HEK293 (cell line): Measurements from ENCODE around the gene DNAJC4.

Experiments used
- GFI1B ChIP-seq: fragments of 450-650 bp; formaldehyde crosslinking; IDR thresholded peaks from 2 replicates; pipeline ENCODE4 v1.5.1; 2016; ENCODE audit warnings: missing biosample characterization, missing genetic modification characterization
- GLI4 ChIP-seq: fragments of 450-650 bp; formaldehyde crosslinking; IDR thresholded peaks from 2 replicates; pipeline ENCODE4 v1.5.1; 2016; ENCODE audit warnings: missing biosample characterization, missing genetic modification characterization
- KLF7 ChIP-seq: fragments of 450-650 bp; formaldehyde crosslinking; IDR thresholded peaks from 2 replicates; pipeline ENCODE4 v1.5.1; 2016; ENCODE audit warnings: missing biosample characterization, missing genetic modification characterization, borderline replicate concordance
- KLF9 ChIP-seq: fragments of 450-650 bp; formaldehyde crosslinking; IDR thresholded peaks from 2 replicates; pipeline ENCODE4 v1.5.1; 2016; ENCODE audit warnings: missing biosample characterization, missing genetic modification characterization, low read depth
- MZF1 ChIP-seq: fragments of 450-650 bp; formaldehyde crosslinking; IDR thresholded peaks from 2 replicates; pipeline ENCODE4 v1.5.1; 2017; ENCODE audit warnings: missing biosample characterization, missing genetic modification characterization, borderline replicate concordance
- RBAK ChIP-seq: fragments of 450-650 bp; formaldehyde crosslinking; IDR thresholded peaks from 2 replicates; pipeline ENCODE4 v1.5.1; 2016; ENCODE audit warnings: missing biosample characterization, missing genetic modification characterization
- REPIN1 ChIP-seq: fragments of 450-650 bp; formaldehyde crosslinking; IDR thresholded peaks from 2 replicates; pipeline ENCODE4 v1.5.1; 2017; ENCODE audit warnings: missing biosample characterization, missing genetic modification characterization, low read depth
- SALL2 ChIP-seq: fragments of 450-650 bp; formaldehyde crosslinking; IDR thresholded peaks from 2 replicates; pipeline ENCODE4 v1.5.0; 2017; ENCODE audit warnings: missing biosample characterization, mild to moderate bottlenecking, missing genetic modification characterization, borderline replicate concordance
- SCRT1 ChIP-seq: fragments of 450-650 bp; formaldehyde crosslinking; IDR thresholded peaks from 2 replicates; pipeline ENCODE4 v1.5.1; 2016; ENCODE audit warnings: missing biosample characterization, missing genetic modification characterization, borderline replicate concordance
- SCRT2 ChIP-seq: fragments of 450-650 bp; formaldehyde crosslinking; IDR thresholded peaks from 2 replicates; pipeline ENCODE4 v1.5.1; 2016; ENCODE audit warnings: missing biosample characterization, missing genetic modification characterization
- SP2 ChIP-seq: fragments of 450-650 bp; formaldehyde crosslinking; IDR thresholded peaks from 2 replicates; pipeline ENCODE4 v1.5.1; 2016; ENCODE audit warnings: missing biosample characterization, missing genetic modification characterization
- SP7 ChIP-seq: fragments of 450-650 bp; formaldehyde crosslinking; IDR thresholded peaks from 2 replicates; pipeline ENCODE4 v1.5.1; 2016; ENCODE audit warnings: missing biosample characterization, missing genetic modification characterization
- ZBTB17 ChIP-seq: fragments of 450-650 bp; formaldehyde crosslinking; IDR thresholded peaks from 2 replicates; pipeline ENCODE4 v1.5.1; 2016; ENCODE audit warnings: missing biosample characterization, missing genetic modification characterization
- ZBTB8A ChIP-seq: fragments of 450-650 bp; formaldehyde crosslinking; IDR thresholded peaks from 2 replicates; pipeline ENCODE4 v1.5.1; 2016; ENCODE audit warnings: missing biosample characterization, missing genetic modification characterization
- ZNF10 ChIP-seq: fragments of 450-650 bp; formaldehyde crosslinking; IDR thresholded peaks from 2 replicates; pipeline ENCODE4 v1.5.1; 2017; ENCODE audit warnings: missing biosample characterization, missing genetic modification characterization
- ZNF155 ChIP-seq: fragments of 450-650 bp; formaldehyde crosslinking; IDR thresholded peaks from 2 replicates; pipeline ENCODE4 v1.5.1; 2016; ENCODE audit warnings: missing biosample characterization, missing genetic modification characterization
- ZNF169 ChIP-seq: fragments of 450-650 bp; formaldehyde crosslinking; IDR thresholded peaks from 2 replicates; pipeline ENCODE4 v1.5.1; 2016; ENCODE audit warnings: missing biosample characterization, missing genetic modification characterization
- ZNF416 ChIP-seq: fragments of 450-650 bp; formaldehyde crosslinking; IDR thresholded peaks from 2 replicates; pipeline ENCODE4 v1.5.1; 2016; ENCODE audit warnings: missing biosample characterization, missing genetic modification characterization
- ZNF48 ChIP-seq: fragments of 450-650 bp; formaldehyde crosslinking; IDR thresholded peaks from 2 replicates; pipeline ENCODE4 v1.5.1; 2016; ENCODE audit warnings: missing biosample characterization, missing genetic modification characterization
- ZNF501 ChIP-seq: fragments of 450-650 bp; formaldehyde crosslinking; IDR thresholded peaks from 2 replicates; pipeline ENCODE4 v1.5.1; 2016; ENCODE audit warnings: missing biosample characterization, missing genetic modification characterization
- ZNF571 ChIP-seq: fragments of 450-650 bp; formaldehyde crosslinking; IDR thresholded peaks from 2 replicates; pipeline ENCODE4 v1.5.0; 2017; ENCODE audit warnings: missing biosample characterization, missing genetic modification characterization
- ZNF654 ChIP-seq: fragments of 450-650 bp; formaldehyde crosslinking; IDR thresholded peaks from 2 replicates; pipeline ENCODE4 v1.5.1; 2016; ENCODE audit warnings: low read depth, missing biosample characterization, missing genetic modification characterization
- ZNF660 ChIP-seq: fragments of 450-650 bp; IDR thresholded peaks from 2 replicates; pipeline ENCODE4 v1.5.1; 2018; ENCODE audit warnings: missing biosample characterization, mild to moderate bottlenecking, missing genetic modification characterization
- ZSCAN23 ChIP-seq: fragments of 450-650 bp; formaldehyde crosslinking; IDR thresholded peaks from 2 replicates; pipeline ENCODE4 v1.5.1; 2016; ENCODE audit warnings: missing biosample characterization, missing genetic modification characterization
- TF ChIP-seq, protein P1 (sequence below): fragments of 450-650 bp; formaldehyde crosslinking; IDR thresholded peaks from 2 replicates; pipeline ENCODE4 v1.5.1; 2017; ENCODE audit warnings: missing biosample characterization, missing genetic modification characterization
- TF ChIP-seq, protein P2 (sequence below): fragments of 450-650 bp; formaldehyde crosslinking; IDR thresholded peaks from 2 replicates; pipeline ENCODE4 v1.5.1; 2016; ENCODE audit warnings: missing biosample characterization, missing genetic modification characterization
- TF ChIP-seq, protein P3 (sequence below): fragments of 450-650 bp; formaldehyde crosslinking; IDR thresholded peaks from 2 replicates; pipeline ENCODE4 v1.5.1; 2016; ENCODE audit warnings: missing biosample characterization, missing genetic modification characterization, borderline replicate concordance
- TF ChIP-seq, protein P4 (sequence below): fragments of 450-650 bp; formaldehyde crosslinking; IDR thresholded peaks from 2 replicates; pipeline ENCODE4 v1.5.1; 2016; ENCODE audit warnings: missing biosample characterization, missing genetic modification characterization
- TF ChIP-seq, protein P5 (sequence below): fragments of 450-650 bp; formaldehyde crosslinking; IDR thresholded peaks from 2 replicates; pipeline ENCODE4 v1.5.1; 2016; ENCODE audit warnings: missing biosample characterization, missing genetic modification characterization

DNAJC4 gene

DNA sequence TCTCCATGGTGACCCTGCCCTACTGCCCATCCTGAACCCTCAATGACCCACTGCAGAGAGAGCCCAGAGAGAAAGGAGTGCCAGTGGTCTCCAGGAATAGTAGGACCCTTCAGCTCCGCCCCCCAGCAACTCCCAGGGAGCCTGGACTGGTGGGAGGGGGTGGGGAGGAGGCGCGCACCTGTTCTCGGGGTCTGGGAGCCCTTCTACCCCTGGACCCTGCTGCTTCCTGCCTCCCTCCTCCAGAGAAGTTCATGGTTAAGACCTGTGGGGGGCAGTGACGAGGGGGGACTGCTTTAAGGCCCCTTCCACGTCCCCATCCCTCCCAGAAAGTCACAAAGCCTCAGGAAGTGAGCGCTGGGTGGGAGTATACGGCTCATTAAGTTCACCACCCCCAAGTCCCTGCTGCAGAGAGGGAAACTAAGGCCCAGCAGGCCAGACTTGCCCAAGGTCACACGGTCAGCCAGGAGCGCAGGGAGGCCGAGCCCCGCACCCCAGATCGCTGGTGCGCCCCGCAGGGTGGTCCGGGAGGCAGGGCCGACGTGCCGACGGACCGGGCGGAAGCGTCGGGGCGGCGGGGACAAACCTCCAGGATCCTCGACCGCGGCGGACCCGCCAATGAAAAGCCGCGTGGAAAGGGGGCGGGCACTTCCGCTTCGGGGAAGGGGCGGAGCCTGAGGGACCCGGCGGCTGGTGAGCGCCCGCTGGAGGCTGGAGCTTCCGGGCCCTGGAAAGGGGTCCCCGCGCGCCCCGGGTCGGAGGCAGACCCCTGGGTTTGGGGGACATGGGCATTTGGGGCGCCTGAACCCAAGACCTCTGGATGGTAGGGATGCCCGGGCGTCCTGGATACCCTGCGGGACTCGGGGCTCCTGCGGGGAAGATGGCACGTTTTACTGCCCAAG is 4.5 kb upstream of the DNAJC4 start, which contains the start of the genes NUDT22 and TRPT1 (continued):
- TF ChIP-seq ZNF501 = 0 out of 2 replicates have a peak, but pooled peaks have one; percentile 46
- TF ChIP-seq ZNF48 (tag by site-specific recombination) = no peak
- TF ChIP-seq ZNF416 = no peak
- TF ChIP-seq KLF7 (tag by site-specific recombination) = no peak
- no peak for TF ChIP-seq ZNF10 (tag by site-specific recombination)
- TF ChIP-seq GLI4 (tag by site-specific recombination) = no peak
- TF ChIP-seq ZNF571 = no peak
- TF ChIP-seq SCRT2 (tag by site-specific recombination) = no peak
- no peak for TF ChIP-seq RBAK (tag by site-specific recombination)
- TF ChIP-seq, protein P1, sequence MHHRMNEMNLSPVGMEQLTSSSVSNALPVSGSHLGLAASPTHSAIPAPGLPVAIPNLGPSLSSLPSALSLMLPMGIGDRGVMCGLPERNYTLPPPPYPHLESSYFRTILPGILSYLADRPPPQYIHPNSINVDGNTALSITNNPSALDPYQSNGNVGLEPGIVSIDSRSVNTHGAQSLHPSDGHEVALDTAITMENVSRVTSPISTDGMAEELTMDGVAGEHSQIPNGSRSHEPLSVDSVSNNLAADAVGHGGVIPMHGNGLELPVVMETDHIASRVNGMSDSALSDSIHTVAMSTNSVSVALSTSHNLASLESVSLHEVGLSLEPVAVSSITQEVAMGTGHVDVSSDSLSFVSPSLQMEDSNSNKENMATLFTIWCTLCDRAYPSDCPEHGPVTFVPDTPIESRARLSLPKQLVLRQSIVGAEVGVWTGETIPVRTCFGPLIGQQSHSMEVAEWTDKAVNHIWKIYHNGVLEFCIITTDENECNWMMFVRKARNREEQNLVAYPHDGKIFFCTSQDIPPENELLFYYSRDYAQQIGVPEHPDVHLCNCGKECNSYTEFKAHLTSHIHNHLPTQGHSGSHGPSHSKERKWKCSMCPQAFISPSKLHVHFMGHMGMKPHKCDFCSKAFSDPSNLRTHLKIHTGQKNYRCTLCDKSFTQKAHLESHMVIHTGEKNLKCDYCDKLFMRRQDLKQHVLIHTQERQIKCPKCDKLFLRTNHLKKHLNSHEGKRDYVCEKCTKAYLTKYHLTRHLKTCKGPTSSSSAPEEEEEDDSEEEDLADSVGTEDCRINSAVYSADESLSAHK (tag by site-specific recombination) = no peak
- no peak for TF ChIP-seq ZNF654
- TF ChIP-seq, protein P2, sequence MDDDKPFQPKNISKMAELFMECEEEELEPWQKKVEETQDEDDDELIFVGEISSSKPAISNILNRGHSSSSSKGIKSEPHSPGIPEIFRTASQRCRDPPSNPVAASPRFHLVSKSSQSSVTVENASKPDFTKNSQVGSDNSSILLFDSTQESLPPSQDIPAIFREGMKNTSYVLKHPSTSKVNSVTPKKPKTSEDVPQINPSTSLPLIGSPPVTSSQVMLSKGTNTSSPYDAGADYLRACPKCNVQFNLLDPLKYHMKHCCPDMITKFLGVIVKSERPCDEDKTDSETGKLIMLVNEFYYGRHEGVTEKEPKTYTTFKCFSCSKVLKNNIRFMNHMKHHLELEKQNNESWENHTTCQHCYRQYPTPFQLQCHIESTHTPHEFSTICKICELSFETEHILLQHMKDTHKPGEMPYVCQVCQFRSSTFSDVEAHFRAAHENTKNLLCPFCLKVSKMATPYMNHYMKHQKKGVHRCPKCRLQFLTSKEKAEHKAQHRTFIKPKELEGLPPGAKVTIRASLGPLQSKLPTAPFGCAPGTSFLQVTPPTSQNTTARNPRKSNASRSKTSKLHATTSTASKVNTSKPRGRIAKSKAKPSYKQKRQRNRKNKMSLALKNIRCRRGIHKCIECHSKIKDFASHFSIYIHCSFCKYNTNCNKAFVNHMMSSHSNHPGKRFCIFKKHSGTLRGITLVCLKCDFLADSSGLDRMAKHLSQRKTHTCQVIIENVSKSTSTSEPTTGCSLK (tag by site-specific recombination) = no peak
- TF ChIP-seq, protein P3, sequence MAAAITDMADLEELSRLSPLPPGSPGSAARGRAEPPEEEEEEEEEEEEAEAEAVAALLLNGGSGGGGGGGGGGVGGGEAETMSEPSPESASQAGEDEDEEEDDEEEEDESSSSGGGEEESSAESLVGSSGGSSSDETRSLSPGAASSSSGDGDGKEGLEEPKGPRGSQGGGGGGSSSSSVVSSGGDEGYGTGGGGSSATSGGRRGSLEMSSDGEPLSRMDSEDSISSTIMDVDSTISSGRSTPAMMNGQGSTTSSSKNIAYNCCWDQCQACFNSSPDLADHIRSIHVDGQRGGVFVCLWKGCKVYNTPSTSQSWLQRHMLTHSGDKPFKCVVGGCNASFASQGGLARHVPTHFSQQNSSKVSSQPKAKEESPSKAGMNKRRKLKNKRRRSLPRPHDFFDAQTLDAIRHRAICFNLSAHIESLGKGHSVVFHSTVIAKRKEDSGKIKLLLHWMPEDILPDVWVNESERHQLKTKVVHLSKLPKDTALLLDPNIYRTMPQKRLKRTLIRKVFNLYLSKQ = no peak
- 0 out of 2 replicates have a peak, but pooled peaks have one; percentile 14 for TF ChIP-seq ZBTB17 (tag by site-specific recombination)
- 0 out of 2 replicates have a peak, but pooled peaks have one; percentile 50 for TF ChIP-seq ZBTB8A
- peak; percentile 88 for TF ChIP-seq SP2 (tag by site-specific recombination)
- TF ChIP-seq GFI1B (tag by site-specific recombination) = no peak
- TF ChIP-seq KLF9 = peak; percentile 44
- TF ChIP-seq ZSCAN23 = no peak
- TF ChIP-seq, protein P4, sequence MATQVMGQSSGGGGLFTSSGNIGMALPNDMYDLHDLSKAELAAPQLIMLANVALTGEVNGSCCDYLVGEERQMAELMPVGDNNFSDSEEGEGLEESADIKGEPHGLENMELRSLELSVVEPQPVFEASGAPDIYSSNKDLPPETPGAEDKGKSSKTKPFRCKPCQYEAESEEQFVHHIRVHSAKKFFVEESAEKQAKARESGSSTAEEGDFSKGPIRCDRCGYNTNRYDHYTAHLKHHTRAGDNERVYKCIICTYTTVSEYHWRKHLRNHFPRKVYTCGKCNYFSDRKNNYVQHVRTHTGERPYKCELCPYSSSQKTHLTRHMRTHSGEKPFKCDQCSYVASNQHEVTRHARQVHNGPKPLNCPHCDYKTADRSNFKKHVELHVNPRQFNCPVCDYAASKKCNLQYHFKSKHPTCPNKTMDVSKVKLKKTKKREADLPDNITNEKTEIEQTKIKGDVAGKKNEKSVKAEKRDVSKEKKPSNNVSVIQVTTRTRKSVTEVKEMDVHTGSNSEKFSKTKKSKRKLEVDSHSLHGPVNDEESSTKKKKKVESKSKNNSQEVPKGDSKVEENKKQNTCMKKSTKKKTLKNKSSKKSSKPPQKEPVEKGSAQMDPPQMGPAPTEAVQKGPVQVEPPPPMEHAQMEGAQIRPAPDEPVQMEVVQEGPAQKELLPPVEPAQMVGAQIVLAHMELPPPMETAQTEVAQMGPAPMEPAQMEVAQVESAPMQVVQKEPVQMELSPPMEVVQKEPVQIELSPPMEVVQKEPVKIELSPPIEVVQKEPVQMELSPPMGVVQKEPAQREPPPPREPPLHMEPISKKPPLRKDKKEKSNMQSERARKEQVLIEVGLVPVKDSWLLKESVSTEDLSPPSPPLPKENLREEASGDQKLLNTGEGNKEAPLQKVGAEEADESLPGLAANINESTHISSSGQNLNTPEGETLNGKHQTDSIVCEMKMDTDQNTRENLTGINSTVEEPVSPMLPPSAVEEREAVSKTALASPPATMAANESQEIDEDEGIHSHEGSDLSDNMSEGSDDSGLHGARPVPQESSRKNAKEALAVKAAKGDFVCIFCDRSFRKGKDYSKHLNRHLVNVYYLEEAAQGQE (tag by site-specific recombination) = no peak
- TF ChIP-seq ZNF155 (tag by site-specific recombination) = no peak
- TF ChIP-seq, protein P5, sequence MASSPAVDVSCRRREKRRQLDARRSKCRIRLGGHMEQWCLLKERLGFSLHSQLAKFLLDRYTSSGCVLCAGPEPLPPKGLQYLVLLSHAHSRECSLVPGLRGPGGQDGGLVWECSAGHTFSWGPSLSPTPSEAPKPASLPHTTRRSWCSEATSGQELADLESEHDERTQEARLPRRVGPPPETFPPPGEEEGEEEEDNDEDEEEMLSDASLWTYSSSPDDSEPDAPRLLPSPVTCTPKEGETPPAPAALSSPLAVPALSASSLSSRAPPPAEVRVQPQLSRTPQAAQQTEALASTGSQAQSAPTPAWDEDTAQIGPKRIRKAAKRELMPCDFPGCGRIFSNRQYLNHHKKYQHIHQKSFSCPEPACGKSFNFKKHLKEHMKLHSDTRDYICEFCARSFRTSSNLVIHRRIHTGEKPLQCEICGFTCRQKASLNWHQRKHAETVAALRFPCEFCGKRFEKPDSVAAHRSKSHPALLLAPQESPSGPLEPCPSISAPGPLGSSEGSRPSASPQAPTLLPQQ (tag by site-specific recombination) = no peak
- no peak for TF ChIP-seq SP7 (tag by site-specific recombination)
- no peak for TF ChIP-seq ZNF169 (tag by site-specific recombination)
- TF ChIP-seq MZF1 (tag by site-specific recombination) = no peak
- no peak for TF ChIP-seq ZNF660 (tag by site-specific recombination)
- no peak for TF ChIP-seq SCRT1 (tag by site-specific recombination)
- TF ChIP-seq REPIN1 (tag by site-specific recombination) = no peak
- TF ChIP-seq SALL2 = no peak
